H1 (cell line): ENCODE data around the gene KRT77. TPM values are rescaled to one million over a fixed set of nuclear protein-coding genes. Genes with fewer than 3 reads are reported as not detected.

Source experiments
- CTCF ChIA-PET: fragments of 300-600 bp; sonication (Branson Sonifier 250); formaldehyde crosslinking; loops from one replicate; lab custom pipeline; 2021; ENCODE audit not compliant: partially characterized antibody; lab: Charles Lee
- POLR2A ChIA-PET: fragments of 300-600 bp; sonication (Branson Sonifier 250); formaldehyde crosslinking; loops from one replicate; lab custom pipeline; 2021; ENCODE audit warnings: inconsistent platforms; ENCODE audit not compliant: partially characterized antibody; lab: Charles Lee
- DNase-seq, 2 experiments: peaks; one replicate each; pipeline versions ENCODE4 v3.0.0 to v3.0.0-alpha.2; 2010 to 2022; ENCODE audit warnings: low spot score in 2 of 2, low read depth in 1 of 2, mixed read lengths in 1 of 2
- FAIRE-seq: peaks from 2 replicates; lab custom pipeline; 2011; peaks lifted over from hg19 to GRCh38; lab: Jason Lieb, UNC
- H2AFZ ChIP-seq: 2 replicates; pipeline ENCODE4 v1.8.1; 2012; ENCODE audit warnings: low read length, inconsistent platforms
- H2AK5ac ChIP-seq: 2 replicates; pipeline ENCODE4 v1.6.1; 2013; ENCODE audit warnings: low read depth, low read length
- H2BK120ac ChIP-seq: replicated peaks from 2 replicates; pipeline ENCODE3; 2013; ENCODE audit warnings: low read depth, low read length, inconsistent platforms
- H2BK12ac ChIP-seq: 2 replicates; pipeline ENCODE4 v1.6.1; 2013; ENCODE audit warnings: low read depth, low read length
- H2BK15ac ChIP-seq: 2 replicates; pipeline ENCODE4 v1.6.1; 2013; ENCODE audit warnings: low read length
- H2BK20ac ChIP-seq: 2 replicates; pipeline ENCODE4 v1.6.1; 2013; ENCODE audit warnings: low read length
- H2BK5ac ChIP-seq: 2 replicates; pipeline ENCODE4 v1.6.1; 2013; ENCODE audit warnings: low read depth, low read length
- H3K14ac ChIP-seq: 2 replicates; pipeline ENCODE4 v1.6.1; 2013; ENCODE audit warnings: inconsistent platforms; ENCODE audit not compliant: insufficient read length
- H3K18ac ChIP-seq: 2 replicates; pipeline ENCODE4 v1.6.1; 2013; ENCODE audit warnings: low read length; ENCODE audit errors: extremely low read depth
- H3K23ac ChIP-seq: 2 replicates; pipeline ENCODE4 v1.6.1; 2013; ENCODE audit warnings: inconsistent platforms; ENCODE audit not compliant: insufficient read length
- H3K23me2 ChIP-seq: 2 replicates; pipeline ENCODE4 v1.6.1; 2013; ENCODE audit warnings: low read depth, low read length
- H3K27ac ChIP-seq: 2 replicates; pipeline ENCODE4 v1.6.1; 2011; ENCODE audit warnings: low read depth, low read length, inconsistent platforms
- H3K27me3 ChIP-seq, 4 experiments: replicated peaks in 1 of 4; 1 replicate in 1 of 4; 2 replicates in 3 of 4; pipeline versions ENCODE4 v1.6.1 to v1.8.1; 2011 to 2013; ENCODE audit warnings: low read length in 3 of 4, mild to moderate bottlenecking in 3 of 4, inconsistent platforms in 2 of 4, mixed read lengths in 2 of 4, moderate library complexity in 1 of 4; ENCODE audit not compliant: control insufficient read depth in 3 of 4, insufficient read depth in 3 of 4; ENCODE audit errors: extremely low read depth in 1 of 4
- H3K36me3 ChIP-seq, 4 experiments: 2 replicates each; pipeline versions ENCODE4 v1.6.1 to v1.8.1; 2011 to 2013; ENCODE audit warnings: mild to moderate bottlenecking in 4 of 4, low read length in 3 of 4, moderate library complexity in 2 of 4, control low read depth in 1 of 4, inconsistent platforms in 1 of 4; ENCODE audit not compliant: insufficient read depth in 4 of 4, control insufficient read depth in 2 of 4
- H3K4ac ChIP-seq: replicated peaks from 2 replicates; pipeline ENCODE3; 2013; ENCODE audit warnings: low read length, low read depth, mixed read lengths, inconsistent platforms; ENCODE audit not compliant: insufficient read length
- H3K4me1 ChIP-seq, 4 experiments: replicated peaks in 1 of 4; 1 replicate in 1 of 4; 2 replicates in 3 of 4; pipeline versions ENCODE4 v1.6.1 to v1.8.1; 2011 to 2013; ENCODE audit warnings: low read length in 3 of 4, inconsistent platforms in 2 of 4, mixed read lengths in 1 of 4; ENCODE audit not compliant: insufficient read depth in 4 of 4, control insufficient read depth in 3 of 4
- H3K4me2 ChIP-seq, 2 experiments: 2 replicates each; pipeline versions ENCODE4 v1.6.1 to v1.8.1; 2011 to 2013; ENCODE audit warnings: low read depth in 2 of 2, low read length in 2 of 2, control low read depth in 1 of 2, inconsistent platforms in 1 of 2, mild to moderate bottlenecking in 1 of 2; ENCODE audit not compliant: insufficient read depth in 1 of 2
- H3K4me3 ChIP-seq, 4 experiments: fragments of 200-600, 300-600 bp in 1 of 4; sonication (generic), shearing (Covaris generic), sonication (Bioruptor Twin) in 1 of 4; 2 replicates each; pipeline versions ENCODE4 v1.5.1 to v1.8.1; 2011 to 2016; ENCODE audit warnings: low read length in 4 of 4, low read depth in 3 of 4, control low read depth in 2 of 4, inconsistent platforms in 2 of 4, mild to moderate bottlenecking in 2 of 4, mixed read lengths in 1 of 4, moderate library complexity in 1 of 4; ENCODE audit not compliant: insufficient read depth in 2 of 4; ENCODE audit errors: extremely low read depth in 1 of 4
- H3K56ac ChIP-seq: replicated peaks from 2 replicates; pipeline ENCODE3; 2013; ENCODE audit warnings: low read depth, mild to moderate bottlenecking, mixed read lengths, low read length, inconsistent platforms; ENCODE audit not compliant: insufficient read length
- H3K79me1 ChIP-seq: 2 replicates; pipeline ENCODE4 v1.6.1; 2013; ENCODE audit warnings: low read depth, low read length, control low read depth
- H3K79me2 ChIP-seq, 2 experiments: 2 replicates each; pipeline versions ENCODE4 v1.6.1 to v1.8.1; 2012 to 2013; ENCODE audit warnings: low read length in 2 of 2, mild to moderate bottlenecking in 2 of 2, inconsistent platforms in 1 of 2; ENCODE audit not compliant: insufficient read depth in 2 of 2, control insufficient read depth in 1 of 2
- H3K9ac ChIP-seq, 4 experiments: replicated peaks in 1 of 4; 1 replicate in 1 of 4; 2 replicates in 3 of 4; pipeline versions ENCODE4 v1.6.1 to v1.8.1; 2011 to 2013; ENCODE audit warnings: low read depth in 3 of 4, low read length in 3 of 4, control low read depth in 2 of 4, mild to moderate bottlenecking in 2 of 4, moderate library complexity in 2 of 4, inconsistent platforms in 1 of 4; ENCODE audit errors: extremely low read depth in 1 of 4
- H3K9me3 ChIP-seq, 2 experiments: 2 replicates each; pipeline versions ENCODE4 v1.6.1 to v1.8.1; 2012 to 2013; ENCODE audit warnings: mild to moderate bottlenecking in 2 of 2, moderate library complexity in 2 of 2, control low read depth in 1 of 2, inconsistent platforms in 1 of 2, low read depth in 1 of 2, low read length in 1 of 2, mixed read lengths in 1 of 2; ENCODE audit not compliant: insufficient read depth in 2 of 2
- H4K20me1 ChIP-seq, 2 experiments: replicated peaks in 1 of 2; 2 replicates each; pipeline versions ENCODE3 to v1.8.1; 2011 to 2013; ENCODE audit warnings: inconsistent platforms in 2 of 2, low read length in 2 of 2, mild to moderate bottlenecking in 1 of 2; ENCODE audit not compliant: insufficient read depth in 2 of 2, control insufficient read depth in 1 of 2
- H4K5ac ChIP-seq: 2 replicates; pipeline ENCODE4 v1.6.1; 2013; ENCODE audit warnings: low read length, low read depth, mixed read lengths, inconsistent platforms; ENCODE audit not compliant: insufficient read length
- H4K8ac ChIP-seq: 2 replicates; pipeline ENCODE4 v1.8.0; 2013; ENCODE audit warnings: mild to moderate bottlenecking, moderate library complexity, low read length, inconsistent platforms; ENCODE audit not compliant: insufficient read depth; ENCODE audit errors: extremely low read depth
- H4K91ac ChIP-seq: replicated peaks from 2 replicates; pipeline ENCODE3; 2013; ENCODE audit warnings: low read length, mixed read lengths, inconsistent platforms; ENCODE audit not compliant: insufficient read length
- ATF2 ChIP-seq: IDR thresholded peaks from 2 replicates; pipeline ENCODE4 v1.6.1; 2012; ENCODE audit warnings: low read length, inconsistent platforms
- EP300 ChIP-seq, 2 experiments: IDR thresholded peaks; 1 replicate in 1 of 2; 2 replicates in 1 of 2; pipeline ENCODE4 v1.6.1; 2011 to 2012; ENCODE audit warnings: low read depth in 2 of 2, low read length in 2 of 2, mild to moderate bottlenecking in 2 of 2, borderline replicate concordance in 1 of 2, inconsistent platforms in 1 of 2, moderate library complexity in 1 of 2
- EZH2 ChIP-seq: fragments of 200-600 bp; sonication (generic); IDR thresholded peaks from 2 replicates; pipeline ENCODE4 v1.7.1; 2012; ENCODE audit warnings: low read depth, mild to moderate bottlenecking, moderate library complexity, low read length, inconsistent platforms; ENCODE audit not compliant: severe bottlenecking
- GTF2F1 ChIP-seq: IDR thresholded peaks from 2 replicates; pipeline ENCODE4 v1.6.1; 2012; ENCODE audit warnings: low read depth, low read length, improper control_type of control experiment, borderline replicate concordance
- KDM1A ChIP-seq: fragments of 200-600, 300-600 bp; sonication (generic); IDR thresholded peaks from 2 replicates; pipeline ENCODE4 v1.7.1; 2016; ENCODE audit warnings: mild to moderate bottlenecking, low read length, borderline replicate concordance
- NRF1 ChIP-seq: IDR thresholded peaks from 2 replicates; pipeline ENCODE4 v1.6.1; 2011; ENCODE audit warnings: mild to moderate bottlenecking, low read depth, low read length, improper control_type of control experiment
- POLR2A ChIP-seq, 2 experiments: IDR thresholded peaks; 1 replicate in 1 of 2; 2 replicates in 1 of 2; pipeline ENCODE4 v1.6.1; 2011; ENCODE audit warnings: low read depth in 2 of 2, low read length in 2 of 2, mild to moderate bottlenecking in 2 of 2; ENCODE audit errors: control extremely low read depth in 1 of 2
- POLR2AphosphoS5 ChIP-seq: IDR thresholded peaks from 2 replicates; pipeline ENCODE4 v1.6.1; 2011; ENCODE audit warnings: low read depth, low read length
- RNF2 ChIP-seq: fragments of 200-900, 300-1000 bp; sonication (generic); IDR thresholded peaks from 2 replicates; pipeline ENCODE4 v1.7.1; 2016; ENCODE audit warnings: borderline replicate concordance, low read depth, mild to moderate bottlenecking, antibody characterized with exemption, low read length; ENCODE audit not compliant: poor library complexity, severe bottlenecking; ENCODE audit errors: missing control alignments
- SIN3A ChIP-seq, 2 experiments: IDR thresholded peaks in 1 of 2; conservative IDR thresholded peaks in 1 of 2; 2 replicates each; pipeline ENCODE4 v1.6.1; 2011 to 2012; ENCODE audit warnings: low read length in 2 of 2, improper control_type of control experiment in 1 of 2, low read depth in 1 of 2, mild to moderate bottlenecking in 1 of 2
- WGBS, 2 experiments: shearing (Covaris generic) in 1 of 2; methylation state at CpG; one replicate each; pipeline versions ENCODE4 v1.1.6 to v1.1.7; 2013 to 2015; ENCODE audit warnings: low lambda C conversion rate in 2 of 2, mixed read lengths in 2 of 2, inconsistent platforms in 1 of 2, low coverage in 1 of 2, missing lambda C conversion rate in 1 of 2; ENCODE audit not compliant: insufficient replicate concordance in 2 of 2, insufficient coverage in 1 of 2, insufficient read length in 1 of 2; ENCODE audit errors: extremely low coverage in 1 of 2, missing lambda C conversion rate in 1 of 2; 5-methylcytosine and 5-hydroxymethylcytosine counted together
- polyA plus RNA-seq, 7 experiments: library from polyadenylated mRNA; depleted of rRNA in 3 of 7; stranded (reverse) in 5 of 7; unstranded in 2 of 7; fragments of >200 nt in 5 of 7; fragments of 200-250 nt in 2 of 7; gene quantifications; 1 replicate in 5 of 7; 2 replicates in 1 of 7; 4 replicates in 1 of 7; pipeline versions ENCODE4 v1.2.1 to v1.2.3, GENCODE V29; 2011 to 2013; ENCODE audit warnings: missing spikeins in 2 of 7, mixed read lengths in 2 of 7
- total RNA-seq: library from RNA; stranded (reverse); fragmentation: NEBNext Ultra II Directional; extraction: Animal tissue kit (Norgen Biotek cat#: 25700); gene quantifications from 2 replicates; pipeline ENCODE4 v1.2.1, GENCODE V29; 2021

The KRT77 gene
- total and polyA plus RNA-seq, 2 of the 8 experiments (the other 6 are each of a cell fraction or from before 2014, with no cell fraction given), result 0.02 TPM; not detected in 1

- no peak overlapping the region for H3K4ac ChIP-seq
- ChIA-PET CTCF (interaction anchor here (1.2 to 1.6 kb wide), 2 partner anchors 15 to 118 kb away, joined by 3 to 4 read pairs; no protein-coding TSS in a partner anchor), POLR2A (no interaction called here)
- H4K91ac ChIP-seq, result no peak overlapping the region
- no peak overlapping the region for H3K27ac ChIP-seq
- H3K14ac ChIP-seq, result no peak overlapping the region
- H4K20me1 ChIP-seq, result no peaks in the 10 kb centered on the region
- H3K27me3 ChIP-seq, result no peaks in the 10 kb centered on the region; a peak in 1 of 7 replicates
- FAIRE-seq, result no peak
- no peak overlapping the region for H3K18ac ChIP-seq
- no peak overlapping the region for H3K23ac ChIP-seq
- H2BK120ac ChIP-seq, result no peak overlapping the region
- H2BK12ac ChIP-seq, result no peak overlapping the region
- H3K79me2 ChIP-seq, result no peaks in the 10 kb centered on the region
- peaks cover 4% of the 10 kb centered on the region; the same call in 1 of the 2 replicates for H3K23me2 ChIP-seq
- H3K36me3 ChIP-seq, result no peaks in the 10 kb centered on the region
- H2BK5ac ChIP-seq, result no peak overlapping the region
- no peak for DNase-seq
- H2BK20ac ChIP-seq, result no peak overlapping the region
- WGBS, 2 experiments, result 89% methylated on average over 2 of the region's 2 CpGs; no CpG with 5 or more reads in 1 of the 2 experiments
- H3K4me1 ChIP-seq, result no peaks in the 10 kb centered on the region; a peak in 1 of 7 replicates
- H3K4me2 ChIP-seq, result no peak overlapping the region
- no peak overlapping the region for H2AFZ ChIP-seq
- no peak overlapping the region for H3K56ac ChIP-seq
- H2AK5ac ChIP-seq, result no peak overlapping the region
- no peak overlapping the region for H2BK15ac ChIP-seq
- H3K4me3 ChIP-seq, result no peak overlapping the region
- no peak overlapping the region for H4K5ac ChIP-seq
- H3K79me1 ChIP-seq, result no peaks in the 10 kb centered on the region; the same call in 1 of the 2 replicates
- no peaks in the 10 kb centered on the region for H3K9me3 ChIP-seq
- H3K9ac ChIP-seq, result no peak overlapping the region
- no peak overlapping the region for H4K8ac ChIP-seq
- TF ChIP-seq EZH2 (no peak), RNF2 (no peak), GTF2F1 (no peak), POLR2AphosphoS5 (no peak), KDM1A (no peak), ATF2 (no peak), NRF1 (no peak), SIN3A (conservative IDR thresholded peaks at IDR 0.05 in 1 of 2, IDR thresholded peaks at IDR 0.05 in 1 of 2; ENCODE audit: low read depth in 1 of 2, low read length in 2 of 2) (no peak), POLR2A (IDR thresholded peaks at IDR 0.05; ENCODE audit: control extremely low read depth in 1 of 2, low read depth in 2 of 2, low read length in 2 of 2) (no peak), EP300 (IDR thresholded peaks at IDR 0.05; ENCODE audit: borderline replicate concordance in 1 of 2, low read depth in 2 of 2, low read length in 2 of 2) (no peak)
Measured at GRCh38 chr12:52699960-52700359, 3.4 kb downstream of the KRT77 start.
